ENCODE results near the gene DRAM1. TPM values are rescaled to one million over a fixed set of nuclear protein-coding genes. Genes with fewer than 3 reads are reported as not detected.
"Not testable (repeated sequence)": the region's sequence is repeated elsewhere in the genome, so short reads cannot be mapped to it uniquely, and the experiment has no call there.

Gene DRAM1
- polyA plus RNA-seq, 4 donors, result 16.2 to 19.7 (median 19.1) TPM

DNA sequence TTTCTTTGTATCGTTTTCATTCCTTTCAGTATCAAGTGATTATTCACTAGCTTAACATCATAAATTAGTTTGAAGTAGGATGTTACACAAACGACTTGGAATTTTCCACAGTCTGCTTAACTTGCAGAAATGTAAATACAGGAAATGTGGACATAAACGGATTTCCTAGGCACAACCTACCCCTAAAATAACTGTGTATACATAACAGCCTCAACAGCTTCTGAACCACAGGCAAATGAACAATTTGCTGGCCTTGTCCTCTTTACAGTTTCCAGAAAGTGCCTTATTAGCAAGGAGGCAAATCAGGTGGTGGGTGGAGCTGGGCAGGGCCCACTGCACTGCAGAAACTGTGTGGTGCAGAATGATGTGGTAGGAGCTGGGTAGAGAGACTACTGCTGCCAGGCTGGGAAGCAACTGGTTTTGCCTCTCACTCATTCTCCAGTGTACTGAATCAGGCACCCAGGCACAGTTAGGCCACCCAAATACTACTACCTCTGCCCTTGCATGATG is 14.1 kb downstream of the DRAM1 start:
- peak in 1 of 4 donors; percentile 11 for DNase-seq (ENCODE audit: low read depth in 4 of 4, low spot score in 2 of 4)

DNA sequence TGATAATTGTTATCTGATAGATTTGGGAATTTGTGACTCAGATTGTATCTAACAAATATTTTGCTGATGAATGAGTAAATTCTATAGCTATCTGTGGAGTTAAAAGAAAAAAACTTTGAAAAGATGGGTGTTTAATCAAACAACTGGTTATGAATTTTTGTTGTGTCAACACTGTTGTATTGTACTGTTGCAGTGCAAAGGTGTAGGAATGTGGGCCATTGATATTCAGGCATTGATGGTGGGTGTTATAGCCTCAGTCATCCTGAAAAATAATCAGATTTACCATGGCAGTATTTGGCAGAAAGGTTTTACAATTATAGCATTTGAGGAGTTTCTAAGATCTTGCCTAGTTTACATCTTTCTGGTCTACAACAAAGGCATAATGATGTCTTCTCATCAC is 15.4 kb downstream of the DRAM1 start:
- DNase-seq (ENCODE audit: low read depth in 4 of 4, low spot score in 2 of 4), result no peak

DNA sequence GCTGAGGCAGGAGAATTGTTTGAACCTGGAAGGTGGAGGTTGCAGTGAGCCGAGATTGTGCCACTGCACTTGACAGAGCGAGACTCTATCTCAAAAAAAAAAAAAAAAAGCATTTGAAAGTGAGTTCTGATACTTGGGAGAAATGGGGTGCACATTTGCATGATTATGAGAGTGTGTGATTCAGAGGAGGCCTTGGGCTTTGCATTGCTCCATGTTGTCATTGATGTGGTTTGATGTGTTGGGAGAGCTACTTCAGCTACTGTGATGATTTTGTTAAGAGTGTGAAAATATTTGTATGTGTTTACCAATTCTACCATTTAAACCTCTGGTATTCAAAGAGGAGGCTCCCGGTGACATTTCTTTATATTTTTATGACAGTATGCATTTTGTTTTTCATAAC is 24.4 kb downstream of the DRAM1 start:
- no peak for DNase-seq (ENCODE audit: low read depth in 4 of 4, low spot score in 2 of 4)

DNA sequence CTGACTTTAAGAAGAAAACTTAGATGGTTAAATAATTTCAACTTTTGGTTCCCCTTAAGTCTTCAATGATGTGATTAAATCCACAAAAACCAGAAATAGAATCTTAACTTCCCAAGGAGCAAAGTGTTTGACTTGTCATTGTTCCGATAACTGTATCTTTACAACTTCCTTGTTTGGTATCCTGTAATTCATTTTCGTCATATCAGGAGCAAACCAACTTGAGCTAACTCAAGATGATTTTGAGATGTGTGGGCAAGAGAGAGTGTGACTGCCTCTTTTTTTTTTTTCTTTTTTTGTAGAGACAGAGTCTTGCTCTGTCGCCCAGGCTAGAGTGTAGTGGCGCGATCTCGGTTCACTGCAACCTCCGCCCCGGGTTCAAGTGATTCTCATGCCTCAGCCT is 25.3 kb downstream of the DRAM1 start:
- DNase-seq (ENCODE audit: low read depth in 4 of 4, low spot score in 2 of 4), result no peak

GRCh38 chr12:101906226-101906625 is 28.8 kb downstream of the DRAM1 start:
- no peak for DNase-seq (ENCODE audit: low read depth in 4 of 4, low spot score in 2 of 4)

DNA sequence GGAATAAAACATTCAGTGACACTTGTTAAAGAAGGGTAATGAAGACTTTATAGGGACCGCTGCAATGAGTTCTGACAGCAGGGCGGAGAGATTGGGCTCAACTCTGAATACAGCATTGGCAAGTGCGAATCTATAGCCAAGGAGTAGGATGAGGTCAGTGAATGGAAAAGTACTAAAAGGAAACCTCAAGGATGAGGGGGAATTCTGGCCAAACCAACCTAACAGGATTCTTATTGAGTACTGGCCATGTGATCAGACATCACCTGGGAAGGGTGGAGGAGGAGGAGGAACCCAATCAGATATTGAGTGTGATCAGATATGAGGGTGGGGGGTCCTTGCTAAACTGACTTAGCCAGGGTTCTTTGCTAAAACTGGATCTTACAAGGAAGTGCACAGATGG is 31.0 kb downstream of the DRAM1 start:
- DNase-seq (ENCODE audit: low read depth in 4 of 4, low spot score in 2 of 4), result no peak

DNA sequence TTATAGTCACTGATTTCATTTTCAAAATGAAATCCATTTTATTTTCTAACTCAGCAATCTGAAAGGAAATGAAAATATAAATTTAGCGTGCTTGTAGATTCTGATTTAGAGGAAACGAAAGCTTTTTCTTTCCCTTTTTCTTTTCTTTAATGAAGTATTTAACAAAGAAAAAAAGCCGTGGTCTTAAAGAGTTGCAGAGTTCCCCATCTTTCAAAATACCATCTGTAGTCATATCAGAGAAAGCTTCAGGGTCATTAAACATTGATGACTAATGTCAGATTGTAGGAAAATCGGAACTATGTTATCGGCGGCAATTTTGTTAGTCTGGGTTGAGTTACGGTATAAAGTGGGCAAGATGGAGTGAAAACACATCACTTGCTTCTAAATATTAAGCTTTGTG is 32.3 kb downstream of the DRAM1 start:
- DNase-seq (ENCODE audit: low read depth in 4 of 4, low spot score in 2 of 4), result no peak

- no peak for DNase-seq (ENCODE audit: low read depth in 4 of 4, low spot score in 2 of 4)
These were observed 38.5 kb downstream of the DRAM1 start for GRCh38 chr12:101915841-101916240.

DNA sequence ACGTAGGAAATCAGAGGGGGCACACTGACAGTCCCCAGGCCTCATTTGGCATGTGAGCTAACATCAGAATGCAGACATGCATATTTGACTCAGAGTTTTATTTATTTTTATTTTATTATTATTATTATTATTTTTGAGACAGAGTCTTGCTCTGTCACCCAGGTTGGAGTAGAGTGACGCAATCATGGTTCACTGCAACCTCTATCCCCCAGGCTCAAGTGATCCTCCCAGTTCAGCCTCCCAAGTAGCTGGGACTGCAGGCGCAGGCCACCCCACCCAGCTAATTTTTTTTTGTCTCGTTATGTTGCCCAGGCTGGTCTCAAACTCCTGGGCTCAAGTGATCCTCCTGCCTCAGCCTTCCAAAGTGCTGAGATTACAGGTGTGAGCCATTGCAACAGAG is 41.4 kb downstream of the DRAM1 start:
- not testable (repeated sequence) for DNase-seq (ENCODE audit: low read depth in 4 of 4, low spot score in 2 of 4)

DNA sequence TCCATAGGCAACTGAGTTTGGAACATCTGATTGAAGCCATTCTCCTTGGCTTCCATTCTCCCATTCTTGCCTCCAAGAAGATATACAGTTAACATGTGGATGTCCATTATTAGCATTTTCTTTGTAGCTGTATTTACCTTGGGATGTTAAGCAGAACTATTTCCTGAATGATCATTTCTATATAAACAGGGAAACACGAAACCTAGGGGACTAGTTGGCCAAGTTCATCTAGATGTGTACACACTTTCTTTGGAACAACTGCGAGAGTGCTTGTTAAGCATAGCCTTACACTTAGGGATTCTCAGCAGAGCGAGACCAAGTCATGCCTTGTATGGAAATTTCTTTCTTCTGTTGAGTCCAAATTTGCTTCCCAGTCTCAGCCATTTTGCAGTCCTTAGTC is 42.1 kb downstream of the DRAM1 start:
- no peak for DNase-seq (ENCODE audit: low read depth in 4 of 4, low spot score in 2 of 4)

- no peak for DNase-seq (ENCODE audit: low read depth in 4 of 4, low spot score in 2 of 4)
These were observed 43.5 kb downstream of the DRAM1 start for GRCh38 chr12:101920906-101921305.

GRCh38 chr12:101923045-101923718 is 45.8 kb downstream of the DRAM1 start:
- DNase-seq (ENCODE audit: low read depth in 4 of 4, low spot score in 2 of 4), result no peak

- DNase-seq (ENCODE audit: low read depth in 4 of 4, low spot score in 2 of 4), result no peak
These were observed 47.2 kb downstream of the DRAM1 start for GRCh38 chr12:101924618-101925017.

- no peak for DNase-seq (ENCODE audit: low read depth in 4 of 4, low spot score in 2 of 4)
These were observed 48.0 kb downstream of the DRAM1 start for GRCh38 chr12:101925361-101925760.

GRCh38 chr12:101925935-101926334 is 48.6 kb downstream of the DRAM1 start:
- DNase-seq (ENCODE audit: low read depth in 4 of 4, low spot score in 2 of 4), result no peak

DNA sequence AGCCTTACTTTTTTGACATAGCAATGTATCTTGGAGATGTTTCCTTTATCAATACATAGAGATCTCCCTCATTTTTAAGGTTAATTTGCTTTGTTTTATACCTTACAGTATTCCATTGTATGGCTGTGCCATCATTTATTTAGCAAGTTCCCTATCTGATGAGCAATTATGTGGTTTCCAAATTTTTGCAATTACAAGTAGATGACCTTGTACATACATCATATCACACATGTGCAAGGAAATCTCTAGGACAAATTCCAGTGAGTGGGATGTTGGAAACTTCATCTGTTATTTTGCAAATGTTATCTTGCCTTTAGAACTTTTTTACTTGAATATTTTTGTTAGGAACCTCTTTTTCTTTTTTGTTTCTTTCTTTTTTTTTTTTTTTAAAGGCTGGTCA is 49.7 kb downstream of the DRAM1 start:
- DNase-seq (ENCODE audit: low read depth in 4 of 4, low spot score in 2 of 4), result no peak

DNA sequence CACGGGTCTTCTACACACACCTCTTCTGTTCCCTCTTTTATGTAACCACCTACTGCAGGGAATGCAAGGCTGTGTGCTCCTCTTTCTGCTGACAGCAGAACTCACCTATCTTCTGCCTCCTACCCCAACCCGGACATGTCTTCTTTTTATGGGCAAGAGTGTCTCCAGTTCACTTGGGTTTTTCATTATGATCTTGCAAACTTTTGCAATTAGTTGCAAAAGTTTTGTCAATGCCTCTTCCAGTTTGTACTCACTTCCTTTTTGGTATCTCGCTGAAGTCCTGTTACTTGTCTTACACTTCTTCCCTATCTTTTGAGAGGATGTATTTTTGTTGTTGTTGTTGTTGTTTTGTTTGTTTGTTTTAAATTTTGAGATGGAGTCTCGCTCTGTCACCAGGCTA is 50.6 kb downstream of the DRAM1 start:
- no peak for DNase-seq (ENCODE audit: low read depth in 4 of 4, low spot score in 2 of 4)

GRCh38 chr12:101928556-101928955 is 51.2 kb downstream of the DRAM1 start:
- no peak for DNase-seq (ENCODE audit: low read depth in 4 of 4, low spot score in 2 of 4)

DNA sequence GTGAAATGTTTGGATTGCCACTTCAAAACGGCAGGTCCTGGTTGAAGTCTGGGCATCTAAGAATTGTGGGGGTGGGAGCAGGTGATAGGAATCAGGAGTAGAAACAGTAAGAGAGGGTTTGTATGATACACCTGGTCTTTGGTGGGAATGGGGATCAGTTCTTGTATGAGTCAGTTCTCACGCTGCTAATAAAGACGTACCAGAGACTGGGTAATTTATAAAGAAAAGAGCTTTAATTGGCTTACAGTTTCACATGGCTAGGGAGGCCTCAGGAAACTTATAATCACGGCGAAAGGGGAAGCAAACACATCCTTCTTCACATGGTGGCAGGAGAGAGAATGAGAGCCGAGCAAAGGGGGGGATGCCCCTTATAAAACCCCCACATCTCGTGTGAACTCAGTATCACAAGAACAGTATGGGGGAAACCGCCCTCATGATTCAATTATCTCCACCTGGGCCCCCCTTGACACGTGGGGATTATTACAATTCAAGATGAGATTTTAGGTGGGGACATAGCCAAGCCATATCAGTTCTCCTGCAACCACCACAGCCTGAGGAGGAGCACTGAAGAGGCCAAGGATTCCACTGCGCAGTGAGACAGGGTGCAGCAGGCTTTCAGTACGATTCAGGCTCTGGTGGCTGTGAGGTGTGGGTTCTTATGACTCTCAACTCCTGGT is 52.1 kb downstream of the DRAM1 start:
- DNase-seq (ENCODE audit: low read depth in 4 of 4, low spot score in 2 of 4), result no peak

DNA sequence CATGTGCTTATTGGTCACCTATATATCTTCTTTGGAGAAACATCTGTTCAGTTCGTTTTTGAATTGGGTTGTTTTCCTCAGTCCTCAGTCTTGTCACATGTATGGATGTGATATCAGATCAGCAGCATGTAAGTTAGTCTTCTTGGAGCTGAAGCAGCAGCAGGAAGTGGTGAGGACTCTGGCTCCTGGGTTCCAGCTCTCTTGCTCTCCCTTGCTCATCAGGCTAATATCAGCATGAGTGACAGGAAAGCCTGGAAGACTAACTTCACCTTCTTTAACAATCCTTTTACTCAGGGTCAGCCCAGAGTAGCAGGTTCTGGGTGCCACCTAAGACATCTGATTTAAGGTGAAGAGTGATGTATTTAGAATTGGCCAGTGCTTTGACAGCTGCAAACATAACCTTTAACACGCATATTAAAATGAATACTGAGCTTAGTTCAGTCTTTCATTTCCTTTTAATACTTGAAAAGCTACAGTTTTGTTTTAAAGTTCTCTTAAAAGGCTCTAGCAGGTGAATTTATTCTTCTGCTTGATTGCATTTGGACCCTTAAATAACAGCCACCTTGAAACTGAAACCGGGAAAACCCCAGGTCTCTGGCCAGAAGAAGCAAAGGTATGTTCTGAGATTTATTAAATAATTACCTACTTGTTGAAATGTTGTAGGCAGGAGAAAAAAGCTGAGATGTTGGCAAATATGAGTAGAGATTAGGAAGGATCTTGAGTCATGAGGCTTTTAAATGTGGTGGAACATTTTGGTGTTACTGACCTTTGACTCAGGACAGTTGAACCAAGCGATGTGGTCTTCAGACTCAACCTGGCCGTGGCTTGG is 54.3 kb downstream of the DRAM1 start:
- DNase-seq (ENCODE audit: low read depth in 4 of 4, low spot score in 2 of 4), result no peak

DNA sequence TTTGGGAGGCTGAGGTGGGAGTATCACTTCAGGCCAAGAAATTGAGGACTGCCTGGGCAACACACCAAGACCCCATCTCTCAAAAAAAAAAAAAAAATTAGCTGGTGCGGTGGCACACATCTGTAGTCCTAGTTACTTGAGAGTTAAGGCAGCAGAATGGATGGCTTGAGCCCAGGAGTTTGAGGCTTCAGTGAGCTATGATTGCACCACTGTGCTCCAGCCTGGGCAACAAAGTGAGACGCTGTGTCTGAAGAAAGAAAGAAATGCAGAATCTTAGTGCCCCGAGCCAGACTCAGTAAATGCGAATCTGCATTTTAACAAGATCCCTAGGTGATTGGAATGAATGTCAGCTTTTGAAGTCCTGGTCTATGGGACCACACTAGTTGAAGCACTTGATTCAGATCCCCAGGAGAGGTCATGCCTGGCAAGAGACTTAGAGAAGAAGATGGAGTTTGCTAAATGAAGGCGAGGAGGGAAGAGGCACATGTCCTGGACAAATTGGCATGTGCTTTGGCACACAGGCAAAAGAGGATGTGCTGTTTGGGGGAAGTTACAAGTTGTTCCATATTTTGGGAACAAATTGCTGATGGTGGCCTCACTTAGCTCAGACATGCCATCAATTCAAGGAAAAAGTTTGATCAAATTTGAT is 56.6 kb downstream of the DRAM1 start:
- no peak for DNase-seq (ENCODE audit: low read depth in 4 of 4, low spot score in 2 of 4)
